ENCODE measurements around the gene FBXO31.

The FBXO31 gene

DNA sequence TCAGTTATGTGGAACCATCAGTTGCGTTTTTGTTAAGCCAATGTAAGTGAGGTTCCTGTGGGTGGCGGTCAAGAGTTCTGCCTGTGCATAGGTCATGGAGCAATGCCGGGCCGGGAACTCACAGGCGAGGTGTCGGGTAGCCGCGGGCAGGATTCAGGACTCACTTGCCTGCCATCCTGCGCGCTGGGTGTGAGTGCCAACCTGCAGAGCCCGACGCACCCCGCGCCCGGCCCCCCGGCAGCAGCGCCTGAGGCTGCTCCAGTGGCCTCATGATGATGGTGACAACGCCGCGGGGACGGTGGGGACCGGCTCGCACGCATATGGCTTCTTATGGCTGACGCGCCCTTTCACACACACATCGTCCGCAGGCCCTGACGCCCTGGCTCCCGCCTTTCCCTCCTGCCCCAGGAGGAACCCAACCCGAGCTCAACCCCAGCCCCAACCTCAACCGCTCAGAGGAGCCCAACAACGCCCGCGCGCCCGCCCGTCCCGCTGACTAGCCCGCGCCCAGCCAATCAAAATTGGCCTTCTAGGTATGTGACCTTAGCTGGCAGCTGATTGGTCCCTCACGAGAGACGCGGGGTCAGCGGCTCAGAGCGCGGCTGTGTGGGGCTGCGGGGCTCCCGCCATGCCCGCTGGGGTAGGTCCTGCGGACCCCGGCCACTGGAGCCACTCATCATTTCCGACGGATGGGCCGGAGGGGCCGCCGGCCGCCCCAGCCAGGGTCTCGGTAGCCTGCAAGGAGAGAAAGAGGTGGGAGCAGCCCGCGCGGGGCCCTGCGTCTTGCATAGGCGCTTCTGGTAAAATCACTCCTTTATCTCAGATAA is 66.4 kb downstream of the FBXO31 start, which contains the start of gene C16orf95:
C16orf95 (minus strand) TSS at position 470 of the 827 bp plus-strand sequence; CDS start at position 320, 150 bp downstream.
- no peaks in the 10 kb centered on the region for H3K27me3 ChIP-seq (ENCODE audit: insufficient read depth, insufficient read length)
- peak within 1 kb of the TSS; percentile 98 for H3K9ac ChIP-seq (ENCODE audit: insufficient read length, low read depth)
- DNase-seq (ENCODE audit: low read depth, low spot score) = peak; percentile 92
- peak within 1 kb of the TSS; percentile 92 for H3K4me3 ChIP-seq (ENCODE audit: insufficient read length, low read depth)
- no peak for TF ChIP-seq ZNF274 (IDR thresholded peaks at IDR 0.05; ENCODE audit: low read depth, low read length)
- TF ChIP-seq SUZ12 (IDR thresholded peaks at IDR 0.05; ENCODE audit: extremely low read depth, insufficient read depth, insufficient read length) = no peak
- TF ChIP-seq YY1 (IDR thresholded peaks at IDR 0.05; ENCODE audit: insufficient read depth, insufficient read length) = peak; percentile 34
- peaks cover 25% of the 10 kb centered on the region for H3K36me3 ChIP-seq (ENCODE audit: insufficient read depth, insufficient read length, low read length)
- H3K4me1 ChIP-seq (ENCODE audit: insufficient read depth, insufficient read length) = peaks cover 7% of the 10 kb centered on the region
- no peaks in the 10 kb centered on the region for H3K9me3 ChIP-seq (ENCODE audit: insufficient read depth, low read length)

DNA sequence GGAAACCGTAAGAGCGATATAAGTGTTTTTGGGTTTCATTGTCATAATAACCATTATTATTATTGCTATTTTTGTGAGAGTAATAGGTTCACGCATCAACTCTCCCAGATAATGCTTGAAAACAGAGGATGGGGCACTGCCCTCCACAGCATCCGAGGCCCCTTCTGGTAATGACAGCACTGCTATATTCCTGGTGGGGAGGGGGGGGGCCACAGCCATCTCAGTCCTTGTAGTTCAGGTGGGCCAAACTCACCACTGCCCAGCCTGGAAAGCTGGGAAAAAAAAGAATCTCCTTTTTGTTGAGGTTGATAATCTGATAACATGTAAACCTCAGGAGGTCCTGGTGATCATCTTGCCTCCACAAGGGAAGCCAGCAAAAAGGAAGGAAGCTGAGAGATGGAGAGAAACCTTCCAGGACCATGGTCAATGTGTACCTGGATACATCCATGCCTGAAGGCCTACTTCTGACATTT is 67.1 kb downstream of the FBXO31 start:
- H3K9ac ChIP-seq (ENCODE audit: insufficient read length, low read depth) = peak overlapping the region; percentile 95

DNA sequence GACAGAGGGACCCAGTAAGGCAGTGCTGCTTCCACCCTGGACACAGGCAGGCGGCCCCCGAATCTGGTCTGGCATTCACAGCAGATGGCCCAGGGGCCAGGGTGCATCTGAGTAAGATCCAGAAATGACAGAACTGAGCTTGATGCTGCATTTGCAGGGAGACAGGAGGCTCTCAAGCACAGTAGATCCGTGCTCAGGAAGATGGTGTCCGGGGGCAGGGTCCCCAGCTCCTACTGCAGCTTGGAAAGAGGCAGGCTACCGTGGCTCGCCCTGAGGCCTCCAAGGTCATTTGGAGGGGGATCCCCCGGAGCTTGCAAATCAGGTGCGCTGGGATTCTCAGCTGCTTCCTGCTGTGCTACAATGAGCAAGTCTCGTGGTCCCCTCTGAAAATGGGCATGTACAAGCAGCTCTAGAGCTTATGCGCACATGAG is 68.6 kb downstream of the FBXO31 start:
- DNase-seq (ENCODE audit: low read depth, low spot score) = no peak
- peaks cover 12% of the 10 kb centered on the region for H3K4me1 ChIP-seq (ENCODE audit: insufficient read depth, insufficient read length)
- no peak overlapping the region for H3K4me3 ChIP-seq (ENCODE audit: insufficient read length, low read depth)
- no peak for TF ChIP-seq ZNF274 (IDR thresholded peaks at IDR 0.05; ENCODE audit: low read depth, low read length)
- TF ChIP-seq SUZ12 (IDR thresholded peaks at IDR 0.05; ENCODE audit: extremely low read depth, insufficient read depth, insufficient read length) = no peak
- no peak for TF ChIP-seq YY1 (IDR thresholded peaks at IDR 0.05; ENCODE audit: insufficient read depth, insufficient read length)
- peaks cover 18% of the 10 kb centered on the region for H3K36me3 ChIP-seq (ENCODE audit: insufficient read depth, insufficient read length, low read length)
- no peaks in the 10 kb centered on the region for H3K27me3 ChIP-seq (ENCODE audit: insufficient read depth, insufficient read length)
- H3K9me3 ChIP-seq (ENCODE audit: insufficient read depth, low read length) = no peaks in the 10 kb centered on the region
- peak overlapping the region; percentile 25 for H3K9ac ChIP-seq (ENCODE audit: insufficient read length, low read depth)

More for the DNA sequence above, 67.1 kb downstream of the FBXO31 start:
- Histone ChIP-seq H3K4me3 (ENCODE audit: insufficient read length, low read depth) (peak overlapping the region; percentile 92), H3K4me1 (ENCODE audit: insufficient read depth, insufficient read length) (peaks cover 7% of the 10 kb centered on the region), H3K9me3 (ENCODE audit: insufficient read depth, low read length) (no peaks in the 10 kb centered on the region), H3K36me3 (ENCODE audit: insufficient read depth, insufficient read length, low read length) (peaks cover 25% of the 10 kb centered on the region), H3K27me3 (ENCODE audit: insufficient read depth, insufficient read length) (no peaks in the 10 kb centered on the region)
- TF ChIP-seq ZNF274 (IDR thresholded peaks at IDR 0.05; ENCODE audit: low read depth, low read length) (no peak), YY1 (IDR thresholded peaks at IDR 0.05; ENCODE audit: insufficient read depth, insufficient read length) (no peak), SUZ12 (IDR thresholded peaks at IDR 0.05; ENCODE audit: extremely low read depth, insufficient read depth, insufficient read length) (no peak)
- no peak for DNase-seq (ENCODE audit: low read depth, low spot score)

DNA sequence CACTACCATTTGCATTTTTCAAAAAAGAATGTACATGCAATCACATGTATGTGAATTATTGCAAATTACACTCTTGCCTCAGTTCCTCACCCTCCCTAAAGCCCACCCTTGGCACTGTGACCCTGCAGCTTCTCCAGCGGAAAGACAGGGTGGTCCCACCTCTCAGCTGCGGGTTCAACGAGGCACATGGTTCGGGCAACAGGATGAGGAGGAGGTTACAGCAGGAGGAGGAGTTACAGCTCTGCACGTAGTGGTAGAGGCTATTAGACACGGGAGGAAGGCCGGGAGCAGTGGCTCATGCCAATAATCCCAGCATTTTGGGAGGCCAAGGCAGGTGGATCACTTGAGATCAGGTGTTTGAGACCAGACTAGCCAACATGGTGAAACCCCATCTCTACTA is 71.6 kb downstream of the FBXO31 start:
- TF ChIP-seq YY1 (IDR thresholded peaks at IDR 0.05; ENCODE audit: insufficient read depth, insufficient read length) (no peak), SUZ12 (IDR thresholded peaks at IDR 0.05; ENCODE audit: extremely low read depth, insufficient read depth, insufficient read length) (no peak), ZNF274 (IDR thresholded peaks at IDR 0.05; ENCODE audit: low read depth, low read length) (no peak)
- Histone ChIP-seq H3K27me3 (ENCODE audit: insufficient read depth, insufficient read length) (no peaks in the 10 kb centered on the region), H3K9ac (ENCODE audit: insufficient read length, low read depth) (no peak overlapping the region), H3K4me1 (ENCODE audit: insufficient read depth, insufficient read length) (peaks cover 12% of the 10 kb centered on the region), H3K9me3 (ENCODE audit: insufficient read depth, low read length) (no peaks in the 10 kb centered on the region), H3K36me3 (ENCODE audit: insufficient read depth, insufficient read length, low read length) (no peaks in the 10 kb centered on the region), H3K4me3 (ENCODE audit: insufficient read length, low read depth) (no peak overlapping the region)
- DNase-seq (ENCODE audit: low read depth, low spot score) = no peak

DNA sequence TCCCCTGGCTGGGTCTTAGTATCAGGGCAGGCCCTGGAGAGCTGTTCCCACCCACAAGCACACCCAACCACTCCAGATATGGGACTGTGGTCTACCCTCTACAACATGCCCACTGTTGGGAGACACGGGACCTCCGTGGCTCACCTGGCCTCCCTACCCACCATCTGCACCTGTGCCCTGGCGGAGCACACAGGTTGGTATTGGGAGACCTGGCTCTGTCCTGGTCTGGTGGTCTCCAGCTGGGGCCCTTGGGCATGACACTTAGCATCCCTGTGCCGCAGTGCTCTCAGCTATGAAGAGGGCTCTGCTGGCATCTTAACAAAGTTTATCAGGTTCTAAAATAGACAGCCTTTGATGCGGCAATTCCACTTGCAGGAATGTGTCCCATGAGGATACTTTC is 72.2 kb downstream of the FBXO31 start:
- Histone ChIP-seq H3K9ac (ENCODE audit: insufficient read length, low read depth) (no peak overlapping the region), H3K27me3 (ENCODE audit: insufficient read depth, insufficient read length) (no peaks in the 10 kb centered on the region), H3K4me3 (ENCODE audit: insufficient read length, low read depth) (no peak overlapping the region), H3K9me3 (ENCODE audit: insufficient read depth, low read length) (no peaks in the 10 kb centered on the region), H3K4me1 (ENCODE audit: insufficient read depth, insufficient read length) (peaks cover 12% of the 10 kb centered on the region), H3K36me3 (ENCODE audit: insufficient read depth, insufficient read length, low read length) (no peaks in the 10 kb centered on the region)
- TF ChIP-seq SUZ12 (IDR thresholded peaks at IDR 0.05; ENCODE audit: extremely low read depth, insufficient read depth, insufficient read length) (no peak), ZNF274 (IDR thresholded peaks at IDR 0.05; ENCODE audit: low read depth, low read length) (no peak), YY1 (IDR thresholded peaks at IDR 0.05; ENCODE audit: insufficient read depth, insufficient read length) (no peak)
- DNase-seq (ENCODE audit: low read depth, low spot score) = no peak

GRCh38 chr16:87310610-87311009 is 73.0 kb downstream of the FBXO31 start:
- Histone ChIP-seq H3K4me1 (ENCODE audit: insufficient read depth, insufficient read length) (peaks cover 14% of the 10 kb centered on the region), H3K4me3 (ENCODE audit: insufficient read length, low read depth) (no peak overlapping the region), H3K9ac (ENCODE audit: insufficient read length, low read depth) (peak overlapping the region; percentile 34), H3K36me3 (ENCODE audit: insufficient read depth, insufficient read length, low read length) (no peaks in the 10 kb centered on the region), H3K27me3 (ENCODE audit: insufficient read depth, insufficient read length) (no peaks in the 10 kb centered on the region), H3K9me3 (ENCODE audit: insufficient read depth, low read length) (no peaks in the 10 kb centered on the region)
- no peak for DNase-seq (ENCODE audit: low read depth, low spot score)
- TF ChIP-seq YY1 (IDR thresholded peaks at IDR 0.05; ENCODE audit: insufficient read depth, insufficient read length) = no peak
- TF ChIP-seq SUZ12 (IDR thresholded peaks at IDR 0.05; ENCODE audit: extremely low read depth, insufficient read depth, insufficient read length) = no peak
- no peak for TF ChIP-seq ZNF274 (IDR thresholded peaks at IDR 0.05; ENCODE audit: low read depth, low read length)
